Testis (tissue), 3 donors: ENCODE data around the gene MLH3. TPM values are rescaled to one million over a fixed set of nuclear protein-coding genes. Genes with fewer than 3 reads are reported as not detected.

Experiments
- DNase-seq: peaks from one replicate; pipeline ENCODE4 v3.0.0-alpha.2; 2019
- H3K27ac ChIP-seq, 2 donors: fragments of 200-600 bp; sonication (generic); one replicate each; pipeline ENCODE4 v1.5.1; 2019
- H3K27me3 ChIP-seq: fragments of 200-600 bp; sonication (generic); one replicate; pipeline ENCODE4 v1.5.1; 2019
- H3K36me3 ChIP-seq: fragments of 200-600 bp; sonication (generic); one replicate; pipeline ENCODE4 v1.5.1; 2017; ENCODE audit warnings: low read depth; ENCODE audit errors: missing control alignments
- H3K4me1 ChIP-seq: fragments of 200-600 bp; sonication (generic); one replicate; pipeline ENCODE4 v1.5.1; 2019
- H3K4me3 ChIP-seq, 2 donors: fragments of 200-600 bp; sonication (generic); one replicate each; pipeline ENCODE4 v1.5.1; 2017 to 2019
- H3K9me3 ChIP-seq: fragments of 200-600 bp; sonication (generic); one replicate; pipeline ENCODE4 v1.5.1; 2017
- POLR2A ChIP-seq: fragments of 450-650 bp; IDR thresholded peaks from one replicate; pipeline ENCODE4 v1.6.1; 2017; ENCODE audit warnings: antibody characterized with exemption, mild to moderate bottlenecking, moderate library complexity
- WGBS, 2 donors: methylation state at CpG; one replicate each; pipeline ENCODE4 v1.1.5; 2018; 5-methylcytosine and 5-hydroxymethylcytosine counted together
- intact Hi-C: fragments of 100-400 bp; cut with DNase I; formaldehyde crosslinking; loops from one replicate; pipeline ENCODE4 v1.15.1; 2023; ENCODE audit warnings: low total_unique reads
- polyA plus RNA-seq: library from polyadenylated mRNA; stranded (reverse); fragments of 350-450 nt; fragmentation: Illumina TruSeq; extraction: RNeasy Lipid Tissue Mini Kit (QIAGEN cat#74804); gene quantifications from one replicate; pipeline ENCODE4 v1.2.3, GENCODE V29; 2014; ENCODE audit warnings: low read depth, low replicate concordance; ENCODE audit not compliant: insufficient read depth
- total RNA-seq, 2 donors: library from RNA; depleted of rRNA; stranded (reverse); fragments of >200 nt; gene quantifications; one replicate each; pipeline ENCODE4 v1.2.3, GENCODE V29; 2016
- TF ChIP-seq, protein P1 (sequence below), 3 experiments: fragments of 450-650 bp in 2 of 3; fragments of 200-600 bp in 1 of 3; sonication (generic) in 1 of 3; IDR thresholded peaks; one replicate each; pipeline ENCODE4 v1.5.1; 2016 to 2019; ENCODE audit warnings: antibody characterized with exemption in 3 of 3, mild to moderate bottlenecking in 2 of 3, moderate library complexity in 1 of 3

MLH3 gene
- total and polyA plus RNA-seq, 3 donors from 2014 or later = 21.5 to 36.2 (median 31.8) TPM

DNA sequence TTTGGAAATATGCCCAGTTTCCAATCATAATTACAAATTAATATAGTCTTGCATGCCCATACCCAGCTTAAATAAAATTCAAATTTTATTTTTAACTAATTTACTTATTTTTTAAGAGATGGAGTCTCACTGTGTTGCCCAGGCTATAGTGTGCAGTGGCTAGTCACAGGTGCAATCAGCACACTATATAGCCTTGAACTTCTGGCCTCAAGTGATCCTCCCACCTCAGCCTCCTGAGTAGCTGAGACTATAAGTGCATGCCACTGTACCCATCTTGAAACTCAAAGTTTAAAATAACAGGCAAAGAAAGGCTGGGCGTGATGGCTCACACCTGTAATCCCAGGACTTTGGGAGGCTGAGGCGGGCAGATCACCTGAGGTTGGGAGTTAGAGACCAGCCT, 10.3 kb downstream of the MLH3 start:
- Histone ChIP-seq H3K27ac (peak overlapping the region; percentile 2 to 51), H3K4me1 (peaks cover 4% of the 10 kb centered on the region), H3K9me3 (no peaks in the 10 kb centered on the region), H3K36me3 (no peaks in the 10 kb centered on the region), H3K27me3 (no peaks in the 10 kb centered on the region), H3K4me3 (no peak overlapping the region)
- DNase-seq = no peak
- TF ChIP-seq POLR2A = no peak
- TF ChIP-seq, protein P1, sequence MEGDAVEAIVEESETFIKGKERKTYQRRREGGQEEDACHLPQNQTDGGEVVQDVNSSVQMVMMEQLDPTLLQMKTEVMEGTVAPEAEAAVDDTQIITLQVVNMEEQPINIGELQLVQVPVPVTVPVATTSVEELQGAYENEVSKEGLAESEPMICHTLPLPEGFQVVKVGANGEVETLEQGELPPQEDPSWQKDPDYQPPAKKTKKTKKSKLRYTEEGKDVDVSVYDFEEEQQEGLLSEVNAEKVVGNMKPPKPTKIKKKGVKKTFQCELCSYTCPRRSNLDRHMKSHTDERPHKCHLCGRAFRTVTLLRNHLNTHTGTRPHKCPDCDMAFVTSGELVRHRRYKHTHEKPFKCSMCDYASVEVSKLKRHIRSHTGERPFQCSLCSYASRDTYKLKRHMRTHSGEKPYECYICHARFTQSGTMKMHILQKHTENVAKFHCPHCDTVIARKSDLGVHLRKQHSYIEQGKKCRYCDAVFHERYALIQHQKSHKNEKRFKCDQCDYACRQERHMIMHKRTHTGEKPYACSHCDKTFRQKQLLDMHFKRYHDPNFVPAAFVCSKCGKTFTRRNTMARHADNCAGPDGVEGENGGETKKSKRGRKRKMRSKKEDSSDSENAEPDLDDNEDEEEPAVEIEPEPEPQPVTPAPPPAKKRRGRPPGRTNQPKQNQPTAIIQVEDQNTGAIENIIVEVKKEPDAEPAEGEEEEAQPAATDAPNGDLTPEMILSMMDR (IDR thresholded peaks at IDR 0.05) = no peak
- intact Hi-C loops = no loop called here
- WGBS, 2 donors = 92 to 100% methylated on average over 2 of the region's 2 CpGs

- WGBS, 2 donors = 33 to 41% methylated on average over 1 of the region's 1 CpG
- no peak for DNase-seq
- no peaks in the 10 kb centered on the region for H3K27me3 ChIP-seq
- TF ChIP-seq, protein P1 (IDR thresholded peaks at IDR 0.05) = no peak
- no peak for TF ChIP-seq POLR2A
- intact Hi-C loops = no loop called here
- H3K36me3 ChIP-seq = no peaks in the 10 kb centered on the region
- H3K4me1 ChIP-seq = peaks cover 4% of the 10 kb centered on the region
- peak overlapping the region in 1 of 2 donors; percentile 2 for H3K27ac ChIP-seq
- no peak overlapping the region for H3K4me3 ChIP-seq
- no peaks in the 10 kb centered on the region for H3K9me3 ChIP-seq
Observed at GRCh38 chr14:75040507-75040906, 10.8 kb downstream of the MLH3 start.

GRCh38 chr14:75032939-75033338, 18.3 kb downstream of the MLH3 start:
- intact Hi-C loops = no loop called here
- Histone ChIP-seq H3K36me3 (no peaks in the 10 kb centered on the region), H3K27me3 (no peaks in the 10 kb centered on the region), H3K27ac (no peak overlapping the region), H3K4me3 (no peak overlapping the region), H3K9me3 (no peaks in the 10 kb centered on the region), H3K4me1 (no peaks in the 10 kb centered on the region)
- 91 to 92% methylated on average over 2 of the region's 2 CpGs for WGBS, 2 donors
- DNase-seq = no peak
- TF ChIP-seq, protein P1 (IDR thresholded peaks at IDR 0.05) = no peak
- no peak for TF ChIP-seq POLR2A

DNA sequence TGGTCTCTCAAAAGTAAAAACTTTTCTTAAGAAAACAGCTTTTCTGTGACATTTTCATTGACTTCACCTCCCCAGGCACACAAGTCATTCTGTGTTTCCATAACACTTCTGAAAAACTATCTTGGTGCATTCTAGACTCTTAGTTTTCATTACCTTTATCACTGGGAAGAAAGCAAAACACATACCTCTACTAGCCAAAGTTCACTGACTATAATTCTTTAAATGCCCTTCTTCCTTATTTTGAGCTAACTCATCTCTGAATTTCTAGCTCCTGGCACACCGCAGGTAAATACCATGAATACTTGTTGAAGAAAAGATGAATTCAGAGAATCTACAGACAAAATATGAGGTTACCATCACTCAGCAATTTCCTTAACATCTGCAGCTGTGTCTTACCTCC, 21.1 kb downstream of the MLH3 start:
- no peak for DNase-seq
- TF ChIP-seq, protein P1 (IDR thresholded peaks at IDR 0.05) = no peak
- TF ChIP-seq POLR2A = no peak
- no peaks in the 10 kb centered on the region for H3K9me3 ChIP-seq
- H3K4me1 ChIP-seq = no peaks in the 10 kb centered on the region
- H3K36me3 ChIP-seq = no peaks in the 10 kb centered on the region
- 0% methylated on average over 1 of the region's 1 CpG for WGBS, 2 donors
- intact Hi-C loops = no loop called here
- H3K4me3 ChIP-seq = no peak overlapping the region
- H3K27ac ChIP-seq = no peak overlapping the region
- H3K27me3 ChIP-seq = no peaks in the 10 kb centered on the region

GRCh38 chr14:75025876-75026275, 25.4 kb downstream of the MLH3 start:
- TF ChIP-seq, protein P1 (IDR thresholded peaks at IDR 0.05) = no peak
- TF ChIP-seq POLR2A = no peak
- intact Hi-C loops = no loop called here
- Histone ChIP-seq H3K4me3 (no peak overlapping the region), H3K27me3 (no peaks in the 10 kb centered on the region), H3K9me3 (no peaks in the 10 kb centered on the region), H3K36me3 (no peaks in the 10 kb centered on the region), H3K4me1 (no peaks in the 10 kb centered on the region), H3K27ac (no peak overlapping the region)
- no peak for DNase-seq
- WGBS, 2 donors = 92 to 95% methylated on average over 2 of the region's 2 CpGs
